Fibroblast of villous mesenchyme (primary cell): Measurements from ENCODE around the gene ASTN2. TPM values are rescaled to one million over a fixed set of nuclear protein-coding genes. Genes with fewer than 3 reads are reported as not detected.

Source experiments
- DNase-seq: peaks from one replicate; pipeline ENCODE4 v3.0.0-alpha.2; 2010; ENCODE audit warnings: low read depth
- H3K4me3 ChIP-seq: 2 replicates; pipeline ENCODE4 v1.5.1; 2011; ENCODE audit warnings: low read depth, mild to moderate bottlenecking, low read length
- total RNA-seq: library from RNA; depleted of rRNA; stranded (reverse); fragments of >200 nt; gene quantifications from 2 replicates; pipeline ENCODE4 v1.2.3, GENCODE V29; 2012
- TF ChIP-seq, protein P1 (sequence below): IDR thresholded peaks from 2 replicates; pipeline ENCODE4 v1.5.1; 2012; ENCODE audit warnings: low read depth, mild to moderate bottlenecking, low read length; ENCODE audit not compliant: insufficient read depth

The ASTN2 gene
- total RNA-seq, 1 donor = 5.6 TPM

DNA sequence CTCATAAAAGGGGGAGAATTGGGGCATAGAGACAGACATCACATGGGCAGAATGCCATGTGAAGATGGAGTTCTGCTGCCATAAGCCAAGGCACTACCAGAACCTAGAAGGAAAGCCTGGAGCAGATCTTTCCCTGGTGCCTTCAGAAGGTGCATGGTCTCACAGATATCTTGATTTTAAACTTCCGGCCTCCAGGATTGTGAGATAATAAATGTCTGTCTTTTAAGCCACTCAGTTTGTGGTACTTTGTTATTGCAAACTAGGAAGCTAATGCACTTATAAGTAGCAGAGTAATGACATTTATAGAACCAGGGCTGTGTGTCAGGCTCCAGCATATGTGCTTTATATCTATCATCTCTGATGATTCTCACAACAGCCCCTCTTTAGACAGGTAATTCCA is 130.4 kb downstream of the ASTN2 start:
- TF ChIP-seq, protein P1, sequence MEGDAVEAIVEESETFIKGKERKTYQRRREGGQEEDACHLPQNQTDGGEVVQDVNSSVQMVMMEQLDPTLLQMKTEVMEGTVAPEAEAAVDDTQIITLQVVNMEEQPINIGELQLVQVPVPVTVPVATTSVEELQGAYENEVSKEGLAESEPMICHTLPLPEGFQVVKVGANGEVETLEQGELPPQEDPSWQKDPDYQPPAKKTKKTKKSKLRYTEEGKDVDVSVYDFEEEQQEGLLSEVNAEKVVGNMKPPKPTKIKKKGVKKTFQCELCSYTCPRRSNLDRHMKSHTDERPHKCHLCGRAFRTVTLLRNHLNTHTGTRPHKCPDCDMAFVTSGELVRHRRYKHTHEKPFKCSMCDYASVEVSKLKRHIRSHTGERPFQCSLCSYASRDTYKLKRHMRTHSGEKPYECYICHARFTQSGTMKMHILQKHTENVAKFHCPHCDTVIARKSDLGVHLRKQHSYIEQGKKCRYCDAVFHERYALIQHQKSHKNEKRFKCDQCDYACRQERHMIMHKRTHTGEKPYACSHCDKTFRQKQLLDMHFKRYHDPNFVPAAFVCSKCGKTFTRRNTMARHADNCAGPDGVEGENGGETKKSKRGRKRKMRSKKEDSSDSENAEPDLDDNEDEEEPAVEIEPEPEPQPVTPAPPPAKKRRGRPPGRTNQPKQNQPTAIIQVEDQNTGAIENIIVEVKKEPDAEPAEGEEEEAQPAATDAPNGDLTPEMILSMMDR = no peak
- no peak for DNase-seq
- H3K4me3 ChIP-seq = no peak overlapping the region

DNA sequence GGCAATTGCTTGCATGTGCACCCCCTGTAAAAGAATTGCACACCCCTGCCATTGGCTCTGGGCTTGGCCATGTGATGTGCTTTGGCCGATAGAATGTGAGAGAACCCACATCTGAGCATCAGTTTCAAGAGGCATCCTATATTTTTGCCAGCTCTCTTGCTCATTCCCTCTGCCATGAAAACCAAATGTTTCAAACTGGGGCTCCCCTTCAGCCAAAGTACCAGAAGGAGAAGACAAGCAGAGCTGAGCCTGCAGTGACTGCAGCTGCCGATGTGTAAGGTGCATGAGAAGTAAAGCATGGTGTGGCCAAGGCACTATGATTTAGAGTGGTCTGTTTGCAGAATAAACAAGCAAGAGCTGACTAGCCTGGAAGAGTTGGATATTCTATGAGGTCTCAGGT is 132.3 kb downstream of the ASTN2 start:
- H3K4me3 ChIP-seq = no peak overlapping the region
- TF ChIP-seq, protein P1 = no peak
- DNase-seq = no peak

GRCh38 chr9:117278471-117279035 is 136.3 kb downstream of the ASTN2 start:
- TF ChIP-seq, protein P1 = no peak
- no peak for DNase-seq
- no peak overlapping the region for H3K4me3 ChIP-seq

- no peak for DNase-seq
- no peak overlapping the region for H3K4me3 ChIP-seq
- TF ChIP-seq, protein P1 = no peak
These were observed 136.8 kb downstream of the ASTN2 start for GRCh38 chr9:117278020-117278419.

GRCh38 chr9:117276444-117276843 is 138.4 kb downstream of the ASTN2 start:
- no peak for DNase-seq
- H3K4me3 ChIP-seq = no peak overlapping the region
- TF ChIP-seq, protein P1 = no peak

GRCh38 chr9:117273612-117274011 is 141.2 kb downstream of the ASTN2 start:
- TF ChIP-seq, protein P1 = no peak
- no peak overlapping the region for H3K4me3 ChIP-seq
- DNase-seq = no peak

GRCh38 chr9:117268847-117269446 is 145.9 kb downstream of the ASTN2 start:
- no peak for DNase-seq
- no peak overlapping the region for H3K4me3 ChIP-seq
- TF ChIP-seq, protein P1 = no peak
